HL-60 (cell line): ENCODE data around the gene TRAPPC12.

Source experiments
- DNase-seq, 2 experiments: peaks; one replicate each; pipeline ENCODE4 v3.0.0-alpha.2; 2010 to 2020; ENCODE audit warnings: low read depth in 1 of 2, low spot score in 1 of 2
- H3K27ac ChIP-seq: fragments of 250-450 bp; sonication (Bioruptor Pico); replicated peaks from 2 replicates; pipeline ENCODE4 v1.5.1; 2020; ENCODE audit warnings: mild to moderate bottlenecking, moderate library complexity
- H3K27me3 ChIP-seq: fragments of 250-450 bp; sonication (Bioruptor Pico); 2 replicates; pipeline ENCODE4 v1.5.1; 2021; ENCODE audit warnings: mild to moderate bottlenecking, moderate library complexity; ENCODE audit not compliant: insufficient read depth, poor library complexity, severe bottlenecking
- H3K4me3 ChIP-seq: replicated peaks from 2 replicates; pipeline ENCODE4 v1.5.1; 2011; ENCODE audit warnings: mild to moderate bottlenecking, control low read depth, low read length; ENCODE audit not compliant: insufficient read depth
- CTCF ChIP-seq: IDR thresholded peaks from one replicate; pipeline ENCODE4 v1.5.1; 2011; ENCODE audit warnings: low read length, control low read depth, inconsistent platforms; ENCODE audit not compliant: insufficient read depth
- GABPA ChIP-seq: IDR thresholded peaks from 2 replicates; pipeline ENCODE4 v1.6.1; 2012; ENCODE audit warnings: low read depth
- POLR2AphosphoS5 ChIP-seq: IDR thresholded peaks from 2 replicates; pipeline ENCODE4 v1.6.1; 2012; ENCODE audit warnings: low read depth
- REST ChIP-seq: IDR thresholded peaks from 2 replicates; pipeline ENCODE4 v1.6.1; 2012; ENCODE audit warnings: low read depth; ENCODE audit not compliant: insufficient replicate concordance
- SPI1 ChIP-seq: IDR thresholded peaks from 2 replicates; pipeline ENCODE4 v1.6.1; 2012; ENCODE audit warnings: low read depth, mild to moderate bottlenecking, borderline replicate concordance

TRAPPC12 gene

DNA sequence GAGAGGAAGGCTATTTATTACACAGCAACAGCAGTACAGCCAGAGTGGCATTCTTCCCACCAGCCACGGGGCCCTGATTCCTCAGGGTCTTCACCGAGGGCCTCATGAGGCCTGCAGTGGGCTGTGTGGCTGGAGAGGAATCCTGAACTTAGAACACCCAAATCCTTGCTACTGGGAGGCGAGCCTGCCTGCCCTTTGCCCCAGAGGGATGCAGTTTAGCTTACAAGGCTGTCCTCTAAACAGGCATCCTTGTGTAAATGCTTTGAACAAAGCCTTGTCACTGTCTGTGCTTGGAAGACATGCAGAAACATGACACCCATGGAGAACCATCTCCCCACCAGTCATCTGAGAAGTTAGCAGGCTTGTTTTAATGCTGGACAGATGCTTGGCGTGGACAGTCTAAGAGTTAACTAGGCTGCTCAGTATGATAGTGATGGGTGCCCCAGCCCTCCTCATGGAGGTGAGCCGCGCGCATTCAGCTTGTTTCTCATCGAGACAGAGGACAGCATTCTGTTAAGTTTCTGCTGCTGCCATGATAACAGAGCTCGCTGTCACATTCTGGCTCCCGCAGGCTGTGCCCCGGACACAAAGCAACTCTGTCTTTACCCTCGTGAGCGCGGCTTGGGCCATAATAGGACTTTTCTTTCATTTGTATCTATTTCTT, 97.0 kb downstream of the TRAPPC12 start:
- no peak for DNase-seq
- no peak overlapping the region for H3K27ac ChIP-seq
- no peaks in the 10 kb centered on the region for H3K27me3 ChIP-seq
- TF ChIP-seq CTCF, result no peak
- TF ChIP-seq POLR2AphosphoS5, result no peak
- TF ChIP-seq REST, result no peak
- no peak for TF ChIP-seq SPI1
- TF ChIP-seq GABPA, result no peak
- H3K4me3 ChIP-seq, result no peak overlapping the region

GRCh38 chr2:3476985-3477327, 97.5 kb downstream of the TRAPPC12 start:
- DNase-seq, result no peak
- no peak for TF ChIP-seq SPI1
- TF ChIP-seq POLR2AphosphoS5, result no peak
- no peak for TF ChIP-seq GABPA
- no peak for TF ChIP-seq CTCF
- no peak for TF ChIP-seq REST
- no peak overlapping the region for H3K27ac ChIP-seq
- H3K27me3 ChIP-seq, result no peaks in the 10 kb centered on the region
- no peak overlapping the region for H3K4me3 ChIP-seq

DNA sequence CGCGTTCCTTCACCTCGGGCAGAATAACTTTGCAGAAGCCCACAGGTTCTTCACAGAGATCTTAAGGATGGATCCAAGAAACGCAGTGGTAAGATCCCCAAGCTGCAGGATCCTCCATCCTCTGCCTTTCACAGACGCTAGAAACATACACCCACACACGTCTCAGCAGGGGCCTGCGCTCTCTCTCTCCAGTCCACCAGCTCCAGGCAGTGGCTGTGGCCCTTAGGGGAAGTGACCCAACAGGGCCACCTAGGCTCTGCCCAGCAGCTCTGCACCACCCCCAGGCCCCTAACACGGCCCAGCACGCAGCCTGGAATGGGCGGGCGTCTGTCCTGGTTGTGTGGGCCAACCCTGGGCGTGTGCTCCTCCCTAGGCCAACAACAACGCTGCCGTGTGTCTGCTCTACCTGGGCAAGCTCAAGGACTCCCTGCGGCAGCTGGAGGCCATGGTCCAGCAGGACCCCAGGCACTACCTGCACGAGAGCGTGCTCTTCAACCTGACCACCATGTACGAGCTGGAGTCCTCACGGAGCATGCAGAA, 99.4 kb downstream of the TRAPPC12 start:
- no peak for DNase-seq
- H3K27ac ChIP-seq, result no peak overlapping the region
- H3K27me3 ChIP-seq, result no peaks in the 10 kb centered on the region
- no peak overlapping the region for H3K4me3 ChIP-seq
- TF ChIP-seq GABPA (no peak), SPI1 (no peak), REST (no peak), POLR2AphosphoS5 (no peak), CTCF (no peak)
